GM10266 (cell line): ENCODE measurements around the gene ZNF618.

ENCODE experiments used
- DNase-seq: peaks from one replicate; pipeline ENCODE4 v3.0.0; 2012; ENCODE audit errors: extremely low spot score
- TF ChIP-seq, protein P1 (sequence below): IDR thresholded peaks from 2 replicates; pipeline ENCODE4 v1.5.1; 2012; ENCODE audit warnings: mild to moderate bottlenecking, low read depth; ENCODE audit not compliant: control insufficient read depth, insufficient read depth; ENCODE audit errors: missing control alignments

The ZNF618 gene

GRCh38 chr9:113873446-113873845 lies 2.7 kb upstream of the ZNF618 start:
- DNase-seq, result no peak
- TF ChIP-seq, protein P1, sequence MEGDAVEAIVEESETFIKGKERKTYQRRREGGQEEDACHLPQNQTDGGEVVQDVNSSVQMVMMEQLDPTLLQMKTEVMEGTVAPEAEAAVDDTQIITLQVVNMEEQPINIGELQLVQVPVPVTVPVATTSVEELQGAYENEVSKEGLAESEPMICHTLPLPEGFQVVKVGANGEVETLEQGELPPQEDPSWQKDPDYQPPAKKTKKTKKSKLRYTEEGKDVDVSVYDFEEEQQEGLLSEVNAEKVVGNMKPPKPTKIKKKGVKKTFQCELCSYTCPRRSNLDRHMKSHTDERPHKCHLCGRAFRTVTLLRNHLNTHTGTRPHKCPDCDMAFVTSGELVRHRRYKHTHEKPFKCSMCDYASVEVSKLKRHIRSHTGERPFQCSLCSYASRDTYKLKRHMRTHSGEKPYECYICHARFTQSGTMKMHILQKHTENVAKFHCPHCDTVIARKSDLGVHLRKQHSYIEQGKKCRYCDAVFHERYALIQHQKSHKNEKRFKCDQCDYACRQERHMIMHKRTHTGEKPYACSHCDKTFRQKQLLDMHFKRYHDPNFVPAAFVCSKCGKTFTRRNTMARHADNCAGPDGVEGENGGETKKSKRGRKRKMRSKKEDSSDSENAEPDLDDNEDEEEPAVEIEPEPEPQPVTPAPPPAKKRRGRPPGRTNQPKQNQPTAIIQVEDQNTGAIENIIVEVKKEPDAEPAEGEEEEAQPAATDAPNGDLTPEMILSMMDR, result no peak

DNA sequence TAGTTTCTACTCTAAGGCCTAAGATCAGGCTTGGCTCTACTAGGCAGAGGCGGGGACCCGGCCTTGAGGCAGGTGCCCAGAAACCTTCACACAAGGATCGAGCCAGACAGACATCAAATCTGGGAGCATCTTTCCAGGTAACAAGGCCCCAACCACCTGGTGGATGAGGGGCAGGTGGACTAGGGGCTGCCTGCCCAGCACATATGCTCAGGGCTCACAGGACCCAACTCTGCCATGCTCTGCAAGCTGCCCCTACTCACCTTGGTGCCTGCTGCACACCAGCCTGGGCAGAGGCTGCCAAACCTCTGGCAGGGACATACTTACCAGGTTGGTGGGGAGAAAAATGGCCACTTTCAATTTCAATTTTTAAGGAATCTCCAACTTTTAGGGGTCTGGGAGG lies 2.2 kb upstream of the ZNF618 start:
- no peak for DNase-seq
- TF ChIP-seq, protein P1, result no peak

DNA sequence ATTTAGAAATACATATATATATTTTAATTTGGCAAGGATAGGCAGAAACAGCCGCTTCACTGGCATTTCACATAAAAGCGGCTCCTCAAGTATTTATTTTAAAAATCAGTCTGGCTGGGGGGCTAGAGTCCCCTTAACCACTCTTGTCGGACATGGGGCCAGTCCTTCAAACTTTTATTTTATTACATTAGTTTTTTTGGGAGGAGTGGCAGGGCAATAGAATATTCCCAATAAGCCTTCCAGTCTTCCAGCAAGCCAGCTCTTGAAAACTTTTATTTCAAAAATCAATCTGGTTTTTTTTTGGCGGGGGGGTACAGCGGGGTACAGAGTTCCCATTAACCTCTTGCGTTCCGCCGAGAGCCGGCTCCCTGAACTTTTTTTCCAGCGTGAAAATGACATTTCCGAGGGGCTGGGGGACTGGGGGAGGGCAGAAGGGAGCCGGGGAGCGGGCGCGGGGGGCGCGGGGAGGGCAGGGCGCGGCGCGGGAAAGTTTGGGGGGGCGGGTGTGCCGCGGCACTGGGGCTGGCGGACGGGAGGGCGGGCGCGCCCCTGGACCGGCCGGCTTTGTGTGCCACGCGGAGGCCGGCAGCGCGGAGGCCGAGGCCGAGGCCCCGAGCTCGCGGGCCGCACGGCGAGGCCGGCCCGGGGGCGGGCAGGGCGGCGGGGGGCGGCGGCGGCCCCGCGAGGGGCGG lies 504 bp upstream of the ZNF618 start:
- DNase-seq, result peak; percentile 54
- TF ChIP-seq, protein P1, result no peak

DNA sequence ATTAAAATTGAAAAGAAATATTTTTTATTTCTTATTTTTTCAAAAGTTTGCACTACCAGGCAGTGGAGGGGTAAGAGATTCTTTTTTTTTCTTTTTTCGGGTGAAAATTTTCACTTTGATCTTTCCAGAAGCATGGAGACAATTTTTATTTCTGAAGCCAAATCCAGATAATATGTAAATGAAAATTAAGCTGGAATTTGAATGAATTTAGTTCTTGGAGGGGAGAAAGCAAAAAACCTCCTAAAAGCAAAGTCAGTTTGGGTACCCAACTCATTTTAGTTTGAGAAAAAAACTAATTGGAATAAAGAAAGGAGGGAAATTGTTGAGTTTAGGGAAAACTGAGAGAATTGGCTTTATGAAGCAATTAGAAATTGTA lies 872 bp downstream of the ZNF618 start:
- DNase-seq, result no peak
- TF ChIP-seq, protein P1, result no peak

DNA sequence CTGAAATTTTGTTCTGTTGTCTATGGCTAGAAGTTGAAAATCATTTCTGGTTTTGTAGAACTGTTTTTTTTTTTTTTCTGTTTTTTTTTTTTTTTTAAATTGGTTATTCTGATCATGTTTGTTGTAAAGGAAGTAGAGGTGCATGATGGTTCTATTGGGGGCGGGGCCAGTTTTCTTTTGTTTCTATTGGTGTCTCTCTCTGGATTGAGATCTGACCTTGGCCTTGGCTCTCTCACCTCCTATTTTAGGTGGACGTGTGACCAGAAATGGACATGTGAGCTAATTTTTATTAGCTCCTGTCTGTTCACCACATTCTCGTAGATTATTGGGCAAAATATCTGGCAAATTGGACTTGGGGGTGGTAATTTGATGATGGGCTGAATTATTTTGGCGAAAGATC lies 3.2 kb downstream of the ZNF618 start:
- DNase-seq, result no peak
- TF ChIP-seq, protein P1, result no peak

GRCh38 chr9:113879911-113880310 lies 3.8 kb downstream of the ZNF618 start:
- TF ChIP-seq, protein P1, result no peak
- no peak for DNase-seq

DNA sequence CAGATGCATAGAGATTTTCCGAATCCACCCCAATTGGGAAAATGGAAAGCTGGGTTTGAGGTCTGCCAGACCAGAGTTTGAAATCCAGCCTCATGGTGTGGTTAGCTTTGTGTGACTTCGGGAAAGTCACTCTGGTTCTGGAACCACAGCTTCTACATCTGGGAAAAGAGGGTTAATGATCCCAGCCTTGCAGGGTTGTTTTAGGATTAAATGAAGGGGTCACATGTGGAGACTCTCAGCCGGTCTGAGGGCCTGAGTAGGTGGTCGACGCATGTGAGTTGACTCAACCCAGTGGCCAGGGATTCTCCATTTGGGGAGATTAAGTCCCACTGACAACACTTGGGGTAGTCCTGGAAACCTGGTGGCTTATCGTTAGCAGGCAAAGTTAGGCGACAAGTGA lies 6.1 kb downstream of the ZNF618 start:
- no peak for DNase-seq
- TF ChIP-seq, protein P1, result no peak
